H1 (cell line): Measurements from ENCODE around the gene ITPR3. TPM values are rescaled to one million over a fixed set of nuclear protein-coding genes. Genes with fewer than 3 reads are reported as not detected.

Source experiments
- CTCF ChIA-PET: fragments of 300-600 bp; sonication (Branson Sonifier 250); formaldehyde crosslinking; loops from one replicate; lab custom pipeline; 2021; ENCODE audit not compliant: partially characterized antibody; lab: Charles Lee
- POLR2A ChIA-PET: fragments of 300-600 bp; sonication (Branson Sonifier 250); formaldehyde crosslinking; loops from one replicate; lab custom pipeline; 2021; ENCODE audit warnings: inconsistent platforms; ENCODE audit not compliant: partially characterized antibody; lab: Charles Lee
- DNase-seq, 2 experiments: peaks; one replicate each; pipeline versions ENCODE4 v3.0.0 to v3.0.0-alpha.2; 2010 to 2022; ENCODE audit warnings: low spot score in 2 of 2, low read depth in 1 of 2, mixed read lengths in 1 of 2
- FAIRE-seq: peaks from 2 replicates; lab custom pipeline; 2011; peaks lifted over from hg19 to GRCh38; lab: Jason Lieb, UNC
- H2AFZ ChIP-seq: 2 replicates; pipeline ENCODE4 v1.8.1; 2012; ENCODE audit warnings: low read length, inconsistent platforms
- H2AK5ac ChIP-seq: 2 replicates; pipeline ENCODE4 v1.6.1; 2013; ENCODE audit warnings: low read depth, low read length
- H2BK120ac ChIP-seq: replicated peaks from 2 replicates; pipeline ENCODE3; 2013; ENCODE audit warnings: low read depth, low read length, inconsistent platforms
- H2BK12ac ChIP-seq: 2 replicates; pipeline ENCODE4 v1.6.1; 2013; ENCODE audit warnings: low read depth, low read length
- H2BK15ac ChIP-seq: 2 replicates; pipeline ENCODE4 v1.6.1; 2013; ENCODE audit warnings: low read length
- H2BK20ac ChIP-seq: 2 replicates; pipeline ENCODE4 v1.6.1; 2013; ENCODE audit warnings: low read length
- H2BK5ac ChIP-seq: 2 replicates; pipeline ENCODE4 v1.6.1; 2013; ENCODE audit warnings: low read depth, low read length
- H3K14ac ChIP-seq: 2 replicates; pipeline ENCODE4 v1.6.1; 2013; ENCODE audit warnings: inconsistent platforms; ENCODE audit not compliant: insufficient read length
- H3K18ac ChIP-seq: 2 replicates; pipeline ENCODE4 v1.6.1; 2013; ENCODE audit warnings: low read length; ENCODE audit errors: extremely low read depth
- H3K23ac ChIP-seq: 2 replicates; pipeline ENCODE4 v1.6.1; 2013; ENCODE audit warnings: inconsistent platforms; ENCODE audit not compliant: insufficient read length
- H3K23me2 ChIP-seq: 2 replicates; pipeline ENCODE4 v1.6.1; 2013; ENCODE audit warnings: low read depth, low read length
- H3K27ac ChIP-seq: 2 replicates; pipeline ENCODE4 v1.6.1; 2011; ENCODE audit warnings: low read depth, low read length, inconsistent platforms
- H3K27me3 ChIP-seq, 4 experiments: replicated peaks in 1 of 4; 1 replicate in 1 of 4; 2 replicates in 3 of 4; pipeline versions ENCODE4 v1.6.1 to v1.8.1; 2011 to 2013; ENCODE audit warnings: low read length in 3 of 4, mild to moderate bottlenecking in 3 of 4, inconsistent platforms in 2 of 4, mixed read lengths in 2 of 4, moderate library complexity in 1 of 4; ENCODE audit not compliant: control insufficient read depth in 3 of 4, insufficient read depth in 3 of 4; ENCODE audit errors: extremely low read depth in 1 of 4
- H3K36me3 ChIP-seq, 4 experiments: 2 replicates each; pipeline versions ENCODE4 v1.6.1 to v1.8.1; 2011 to 2013; ENCODE audit warnings: mild to moderate bottlenecking in 4 of 4, low read length in 3 of 4, moderate library complexity in 2 of 4, control low read depth in 1 of 4, inconsistent platforms in 1 of 4; ENCODE audit not compliant: insufficient read depth in 4 of 4, control insufficient read depth in 2 of 4
- H3K4ac ChIP-seq: replicated peaks from 2 replicates; pipeline ENCODE3; 2013; ENCODE audit warnings: low read length, low read depth, mixed read lengths, inconsistent platforms; ENCODE audit not compliant: insufficient read length
- H3K4me1 ChIP-seq, 4 experiments: replicated peaks in 1 of 4; 1 replicate in 1 of 4; 2 replicates in 3 of 4; pipeline versions ENCODE4 v1.6.1 to v1.8.1; 2011 to 2013; ENCODE audit warnings: low read length in 3 of 4, inconsistent platforms in 2 of 4, mixed read lengths in 1 of 4; ENCODE audit not compliant: insufficient read depth in 4 of 4, control insufficient read depth in 3 of 4
- H3K4me2 ChIP-seq, 2 experiments: 2 replicates each; pipeline versions ENCODE4 v1.6.1 to v1.8.1; 2011 to 2013; ENCODE audit warnings: low read depth in 2 of 2, low read length in 2 of 2, control low read depth in 1 of 2, inconsistent platforms in 1 of 2, mild to moderate bottlenecking in 1 of 2; ENCODE audit not compliant: insufficient read depth in 1 of 2
- H3K4me3 ChIP-seq, 4 experiments: fragments of 200-600, 300-600 bp in 1 of 4; sonication (generic), shearing (Covaris generic), sonication (Bioruptor Twin) in 1 of 4; 2 replicates each; pipeline versions ENCODE4 v1.5.1 to v1.8.1; 2011 to 2016; ENCODE audit warnings: low read length in 4 of 4, low read depth in 3 of 4, control low read depth in 2 of 4, inconsistent platforms in 2 of 4, mild to moderate bottlenecking in 2 of 4, mixed read lengths in 1 of 4, moderate library complexity in 1 of 4; ENCODE audit not compliant: insufficient read depth in 2 of 4; ENCODE audit errors: extremely low read depth in 1 of 4
- H3K56ac ChIP-seq: replicated peaks from 2 replicates; pipeline ENCODE3; 2013; ENCODE audit warnings: low read depth, mild to moderate bottlenecking, mixed read lengths, low read length, inconsistent platforms; ENCODE audit not compliant: insufficient read length
- H3K79me1 ChIP-seq: 2 replicates; pipeline ENCODE4 v1.6.1; 2013; ENCODE audit warnings: low read depth, low read length, control low read depth
- H3K79me2 ChIP-seq, 2 experiments: 2 replicates each; pipeline versions ENCODE4 v1.6.1 to v1.8.1; 2012 to 2013; ENCODE audit warnings: low read length in 2 of 2, mild to moderate bottlenecking in 2 of 2, inconsistent platforms in 1 of 2; ENCODE audit not compliant: insufficient read depth in 2 of 2, control insufficient read depth in 1 of 2
- H3K9ac ChIP-seq, 4 experiments: replicated peaks in 1 of 4; 1 replicate in 1 of 4; 2 replicates in 3 of 4; pipeline versions ENCODE4 v1.6.1 to v1.8.1; 2011 to 2013; ENCODE audit warnings: low read depth in 3 of 4, low read length in 3 of 4, control low read depth in 2 of 4, mild to moderate bottlenecking in 2 of 4, moderate library complexity in 2 of 4, inconsistent platforms in 1 of 4; ENCODE audit errors: extremely low read depth in 1 of 4
- H3K9me3 ChIP-seq, 2 experiments: 2 replicates each; pipeline versions ENCODE4 v1.6.1 to v1.8.1; 2012 to 2013; ENCODE audit warnings: mild to moderate bottlenecking in 2 of 2, moderate library complexity in 2 of 2, control low read depth in 1 of 2, inconsistent platforms in 1 of 2, low read depth in 1 of 2, low read length in 1 of 2, mixed read lengths in 1 of 2; ENCODE audit not compliant: insufficient read depth in 2 of 2
- H4K20me1 ChIP-seq, 2 experiments: replicated peaks in 1 of 2; 2 replicates each; pipeline versions ENCODE3 to v1.8.1; 2011 to 2013; ENCODE audit warnings: inconsistent platforms in 2 of 2, low read length in 2 of 2, mild to moderate bottlenecking in 1 of 2; ENCODE audit not compliant: insufficient read depth in 2 of 2, control insufficient read depth in 1 of 2
- H4K5ac ChIP-seq: 2 replicates; pipeline ENCODE4 v1.6.1; 2013; ENCODE audit warnings: low read length, low read depth, mixed read lengths, inconsistent platforms; ENCODE audit not compliant: insufficient read length
- H4K8ac ChIP-seq: 2 replicates; pipeline ENCODE4 v1.8.0; 2013; ENCODE audit warnings: mild to moderate bottlenecking, moderate library complexity, low read length, inconsistent platforms; ENCODE audit not compliant: insufficient read depth; ENCODE audit errors: extremely low read depth
- H4K91ac ChIP-seq: replicated peaks from 2 replicates; pipeline ENCODE3; 2013; ENCODE audit warnings: low read length, mixed read lengths, inconsistent platforms; ENCODE audit not compliant: insufficient read length
- CHD1 ChIP-seq: IDR thresholded peaks from 2 replicates; pipeline ENCODE4 v1.6.1; 2012; ENCODE audit warnings: low read depth, low read length, improper control_type of control experiment
- WGBS, 2 experiments: shearing (Covaris generic) in 1 of 2; methylation state at CpG; one replicate each; pipeline versions ENCODE4 v1.1.6 to v1.1.7; 2013 to 2015; ENCODE audit warnings: low lambda C conversion rate in 2 of 2, mixed read lengths in 2 of 2, inconsistent platforms in 1 of 2, low coverage in 1 of 2, missing lambda C conversion rate in 1 of 2; ENCODE audit not compliant: insufficient replicate concordance in 2 of 2, insufficient coverage in 1 of 2, insufficient read length in 1 of 2; ENCODE audit errors: extremely low coverage in 1 of 2, missing lambda C conversion rate in 1 of 2; 5-methylcytosine and 5-hydroxymethylcytosine counted together
- polyA plus RNA-seq, 7 experiments: library from polyadenylated mRNA; depleted of rRNA in 3 of 7; stranded (reverse) in 5 of 7; unstranded in 2 of 7; fragments of >200 nt in 5 of 7; fragments of 200-250 nt in 2 of 7; gene quantifications; 1 replicate in 5 of 7; 2 replicates in 1 of 7; 4 replicates in 1 of 7; pipeline versions ENCODE4 v1.2.1 to v1.2.3, GENCODE V29; 2011 to 2013; ENCODE audit warnings: missing spikeins in 2 of 7, mixed read lengths in 2 of 7
- total RNA-seq: library from RNA; stranded (reverse); fragmentation: NEBNext Ultra II Directional; extraction: Animal tissue kit (Norgen Biotek cat#: 25700); gene quantifications from 2 replicates; pipeline ENCODE4 v1.2.1, GENCODE V29; 2021

ITPR3 gene
- total and polyA plus RNA-seq, 2 of the 8 experiments (the other 6 are each of a cell fraction or from before 2014, with no cell fraction given), result 29.1 to 45.7 TPM

DNA sequence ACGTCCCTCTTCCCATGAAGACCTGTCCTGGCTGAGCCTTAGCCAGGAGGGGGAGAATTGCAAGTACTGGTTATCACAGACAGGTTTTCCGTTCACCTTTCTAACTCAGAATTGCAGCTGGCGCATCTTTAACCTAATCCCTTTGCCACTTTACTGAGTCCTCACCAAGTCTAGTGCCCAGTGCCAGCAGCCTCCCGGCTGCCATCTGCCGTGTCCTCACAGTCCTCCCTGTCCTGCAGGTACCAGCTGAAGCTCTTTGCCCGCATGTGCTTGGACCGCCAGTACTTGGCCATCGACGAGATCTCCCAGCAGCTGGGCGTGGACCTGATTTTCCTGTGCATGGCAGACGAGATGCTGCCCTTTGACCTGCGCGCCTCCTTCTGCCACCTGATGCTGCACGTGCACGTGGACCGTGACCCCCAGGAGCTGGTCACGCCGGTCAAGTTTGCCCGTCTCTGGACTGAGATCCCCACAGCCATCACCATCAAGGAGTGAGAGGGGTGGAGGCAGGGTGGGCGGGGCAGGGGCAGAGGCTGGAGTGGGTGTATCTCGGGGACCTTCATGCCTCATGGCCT is 49.1 kb downstream of the ITPR3 start:
- Histone ChIP-seq H4K91ac (no peak overlapping the region), H3K4ac (no peak overlapping the region), H3K9me3 (no peaks in the 10 kb centered on the region), H3K56ac (no peak overlapping the region), H3K79me2 (no peaks in the 10 kb centered on the region), H3K36me3 (peaks cover 9 to 27% (median 17%) of the 10 kb centered on the region in 4 experiments; a peak in 7 of 8 replicates), H3K23me2 (no peaks in the 10 kb centered on the region), H3K4me1 (peaks cover 0 to 3% (median 1%) of the 10 kb centered on the region in 4 experiments; a peak in 1 of 7 replicates), H3K9ac (no peak overlapping the region), H3K79me1 (no peaks in the 10 kb centered on the region), H2BK12ac (no peak overlapping the region), H2BK20ac (no peak overlapping the region), H3K4me2 (no peak overlapping the region), H3K23ac (no peak overlapping the region), H2BK5ac (no peak overlapping the region), H3K18ac (no peak overlapping the region), H2BK15ac (no peak overlapping the region), H3K14ac (no peak overlapping the region), H3K4me3 (no peak overlapping the region), H2AK5ac (no peak overlapping the region), H4K20me1 (peaks cover 2% of the 10 kb centered on the region in 2 experiments), H4K5ac (no peak overlapping the region), H2BK120ac (no peak overlapping the region), H3K27me3 (no peaks in the 10 kb centered on the region), H3K27ac (no peak overlapping the region), H4K8ac (no peak overlapping the region; the same call in 1 of the 2 replicates), H2AFZ (no peak overlapping the region)
- WGBS, 2 experiments, result 94% methylated on average over 21 of the region's 21 CpGs; no CpG with 5 or more reads in 1 of the 2 experiments
- ChIA-PET POLR2A (interaction anchor here (1.1 to 1.3 kb wide), 2 partner anchors 11 to 39 kb away, joined by 3 to 4 read pairs; no protein-coding TSS in a partner anchor), CTCF (interaction anchor here (0.6 to 12.7 kb wide), 9 partner anchors 13 to 138 kb away, joined by 3 to 131 read pairs (median 5); no protein-coding TSS in a partner anchor)
- DNase-seq (no peak), FAIRE-seq (no peak)
- no peak for TF ChIP-seq CHD1
